Neuronal stem cell (in vitro differentiated cells): ENCODE data around the gene ARPP21.

Experiments
- DNase-seq: peaks from one replicate; pipeline ENCODE4 v3.0.0-alpha.2; 2013; ENCODE audit warnings: low spot score
- H2AFZ ChIP-seq: one replicate; pipeline ENCODE4 v1.6.1; 2013; ENCODE audit warnings: mild to moderate bottlenecking, low read length, inconsistent platforms
- H2AK5ac ChIP-seq: 2 replicates; pipeline ENCODE4 v1.6.1; 2013; ENCODE audit warnings: low read depth, mild to moderate bottlenecking, inconsistent platforms, low read length, moderate library complexity, mixed read lengths
- H2BK120ac ChIP-seq: 2 replicates; pipeline ENCODE4 v1.6.1; 2013; ENCODE audit warnings: low read depth, mild to moderate bottlenecking, inconsistent platforms, low read length, moderate library complexity, mixed read lengths
- H2BK12ac ChIP-seq: one replicate; pipeline ENCODE4 v1.6.1; 2013; ENCODE audit warnings: low read length, inconsistent platforms
- H2BK15ac ChIP-seq: 2 replicates; pipeline ENCODE4 v1.6.1; 2013; ENCODE audit warnings: mild to moderate bottlenecking, low read length, inconsistent platforms, mixed read lengths
- H2BK5ac ChIP-seq: one replicate; pipeline ENCODE4 v1.6.1; 2013; ENCODE audit warnings: inconsistent platforms, mild to moderate bottlenecking, low read length, moderate library complexity
- H3K14ac ChIP-seq: one replicate; pipeline ENCODE4 v1.6.1; 2013; ENCODE audit warnings: low read length, inconsistent platforms
- H3K18ac ChIP-seq: 2 replicates; pipeline ENCODE4 v1.6.1; 2013; ENCODE audit warnings: low read length, inconsistent platforms
- H3K23ac ChIP-seq: 2 replicates; pipeline ENCODE4 v1.6.1; 2013; ENCODE audit warnings: low read depth, mild to moderate bottlenecking, mixed read lengths, low read length, inconsistent platforms; ENCODE audit not compliant: poor library complexity
- H3K27ac ChIP-seq: replicated peaks from 3 replicates; pipeline ENCODE4 v1.5.1; 2013; ENCODE audit warnings: low read length, inconsistent platforms
- H3K27me3 ChIP-seq, 3 experiments: 2 replicates each; pipeline ENCODE4 v1.6.1; 2013; ENCODE audit warnings: low read length in 3 of 3, mild to moderate bottlenecking in 2 of 3, inconsistent platforms in 1 of 3, low read depth in 1 of 3, mixed read lengths in 1 of 3, moderate library complexity in 1 of 3; ENCODE audit not compliant: control insufficient read depth in 3 of 3, insufficient read depth in 3 of 3
- H3K36me3 ChIP-seq, 2 donors: replicated peaks in 1 of 2; 2 replicates each; pipeline ENCODE4 v1.6.1; 2013; ENCODE audit warnings: low read length in 2 of 2; ENCODE audit not compliant: control insufficient read depth in 2 of 2, insufficient read depth in 2 of 2
- H3K4ac ChIP-seq: 2 replicates; pipeline ENCODE4 v1.6.1; 2013; ENCODE audit warnings: inconsistent platforms, mild to moderate bottlenecking, low read length, moderate library complexity
- H3K4me1 ChIP-seq, 2 donors: 1 replicate in 1 of 2; 2 replicates in 1 of 2; pipeline ENCODE4 v1.6.1; 2013; ENCODE audit warnings: low read length in 2 of 2, low read depth in 1 of 2; ENCODE audit not compliant: control insufficient read depth in 2 of 2, insufficient read depth in 1 of 2
- H3K4me2 ChIP-seq: one replicate; pipeline ENCODE4 v1.6.1; 2013; ENCODE audit warnings: mild to moderate bottlenecking, low read length, inconsistent platforms; ENCODE audit not compliant: insufficient read depth, poor library complexity, severe bottlenecking
- H3K4me3 ChIP-seq, 2 donors: 2 replicates each; pipeline ENCODE4 v1.5.1; 2013; ENCODE audit warnings: low read length in 2 of 2, mild to moderate bottlenecking in 2 of 2, inconsistent platforms in 1 of 2, moderate library complexity in 1 of 2
- H3K79me1 ChIP-seq: one replicate; pipeline ENCODE4 v1.6.1; 2013; ENCODE audit warnings: low read depth, mild to moderate bottlenecking, inconsistent platforms, low read length, moderate library complexity
- H3K9ac ChIP-seq: one replicate; pipeline ENCODE4 v1.6.1; 2013; ENCODE audit warnings: mild to moderate bottlenecking, low read depth, low read length, inconsistent platforms; ENCODE audit not compliant: poor library complexity
- H3K9me3 ChIP-seq, 2 donors: replicated peaks in 1 of 2; 2 replicates each; pipeline versions ENCODE3 to v1.6.1; 2013; ENCODE audit warnings: low read length in 2 of 2, mild to moderate bottlenecking in 2 of 2, inconsistent platforms in 1 of 2, low read depth in 1 of 2, mixed read lengths in 1 of 2, moderate library complexity in 1 of 2; ENCODE audit not compliant: control insufficient read depth in 2 of 2, insufficient read depth in 1 of 2
- H4K8ac ChIP-seq: one replicate; pipeline ENCODE4 v1.6.1; 2013; ENCODE audit warnings: low read depth, mild to moderate bottlenecking, inconsistent platforms, low read length, moderate library complexity
- H4K91ac ChIP-seq: one replicate; pipeline ENCODE4 v1.6.1; 2013; ENCODE audit warnings: low read length, low read depth, mild to moderate bottlenecking, inconsistent platforms; ENCODE audit not compliant: poor library complexity
- WGBS, 2 donors: extraction: QIAGEN DNeasy Blood & Tissue Kit; methylation state at CpG; one replicate each; pipeline ENCODE4 v1.1.7; 2013; ENCODE audit warnings: missing lambda C conversion rate in 2 of 2, mixed read lengths in 1 of 2; ENCODE audit not compliant: insufficient read length in 2 of 2, insufficient replicate concordance in 1 of 2; ENCODE audit errors: extremely low coverage in 2 of 2; 5-methylcytosine and 5-hydroxymethylcytosine counted together

ARPP21 gene

GRCh38 chr3:35790764-35791163 is 151.4 kb downstream of the ARPP21 start:
- no peak overlapping the region for H2BK15ac ChIP-seq
- H2BK5ac ChIP-seq, result no peak overlapping the region
- WGBS, 2 donors, result no CpG with 5 or more reads among the region's 1 CpG
- no peak overlapping the region for H2AK5ac ChIP-seq
- no peak overlapping the region for H3K27ac ChIP-seq
- H3K4me1 ChIP-seq, result peaks cover 0 to 19% of the 10 kb centered on the region in 2 donors
- no peak overlapping the region for H3K4me3 ChIP-seq
- no peak overlapping the region for H2BK12ac ChIP-seq
- H3K4me2 ChIP-seq, result no peak overlapping the region
- H2BK120ac ChIP-seq, result no peak overlapping the region
- no peaks in the 10 kb centered on the region for H3K27me3 ChIP-seq
- H4K91ac ChIP-seq, result no peak overlapping the region
- H3K18ac ChIP-seq, result no peak overlapping the region
- no peak overlapping the region for H4K8ac ChIP-seq
- no peak for DNase-seq
- no peaks in the 10 kb centered on the region for H3K79me1 ChIP-seq
- no peak overlapping the region for H3K14ac ChIP-seq
- no peaks in the 10 kb centered on the region for H3K36me3 ChIP-seq
- no peak overlapping the region for H3K4ac ChIP-seq
- H3K9ac ChIP-seq, result no peak overlapping the region
- no peak overlapping the region for H3K23ac ChIP-seq
- peaks cover 0 to 2% of the 10 kb centered on the region in 2 donors for H3K9me3 ChIP-seq
- H2AFZ ChIP-seq, result no peak overlapping the region

- Histone ChIP-seq H3K9me3 (peaks cover 0 to 2% of the 10 kb centered on the region in 2 donors), H3K4ac (no peak overlapping the region), H4K8ac (no peak overlapping the region), H2BK12ac (no peak overlapping the region), H3K4me1 (peaks cover 0 to 17% of the 10 kb centered on the region in 2 donors), H3K27ac (no peak overlapping the region), H2AFZ (no peak overlapping the region), H3K4me2 (no peak overlapping the region), H3K9ac (no peak overlapping the region), H2BK5ac (no peak overlapping the region), H3K14ac (peak overlapping the region; percentile 63), H3K27me3 (no peaks in the 10 kb centered on the region), H4K91ac (no peak overlapping the region), H3K79me1 (no peaks in the 10 kb centered on the region), H3K23ac (no peak overlapping the region), H3K4me3 (no peak overlapping the region), H2BK15ac (no peak overlapping the region), H3K36me3 (no peaks in the 10 kb centered on the region), H2BK120ac (no peak overlapping the region), H2AK5ac (no peak overlapping the region), H3K18ac (no peak overlapping the region)
- WGBS, 2 donors, result no CpG with 5 or more reads among the region's 1 CpG
- DNase-seq, result no peak
Measured at GRCh38 chr3:35793667-35794066, 154.3 kb downstream of the ARPP21 start.

- peak overlapping the region; percentile 72 for H3K18ac ChIP-seq
- peak overlapping the region; percentile 38 for H3K4ac ChIP-seq
- no peak overlapping the region for H2BK15ac ChIP-seq
- H2AFZ ChIP-seq, result no peak overlapping the region
- peaks cover 0 to 1% of the 10 kb centered on the region in 2 donors for H3K4me1 ChIP-seq
- no peak overlapping the region for H3K4me2 ChIP-seq
- no peaks in the 10 kb centered on the region for H3K79me1 ChIP-seq
- no peak overlapping the region for H2AK5ac ChIP-seq
- peaks cover 0 to 2% (median 0%) of the 10 kb centered on the region in 3 experiments for H3K27me3 ChIP-seq
- H3K36me3 ChIP-seq, result no peaks in the 10 kb centered on the region
- no peak overlapping the region for H2BK120ac ChIP-seq
- WGBS, 2 donors, result no CpG with 5 or more reads among the region's 1 CpG
- H3K27ac ChIP-seq, result no peak overlapping the region
- no peak overlapping the region for H3K4me3 ChIP-seq
- no peak overlapping the region for H2BK5ac ChIP-seq
- H3K9ac ChIP-seq, result no peak overlapping the region
- H3K14ac ChIP-seq, result peak overlapping the region; percentile 59
- H3K9me3 ChIP-seq, result peaks cover 10% of the 10 kb centered on the region in 2 donors
- no peak overlapping the region for H4K91ac ChIP-seq
- H3K23ac ChIP-seq, result peak overlapping the region; percentile 44
- H4K8ac ChIP-seq, result no peak overlapping the region
- DNase-seq, result no peak
- peak overlapping the region; percentile 14 for H2BK12ac ChIP-seq
Measured at GRCh38 chr3:35800960-35801459, 161.7 kb downstream of the ARPP21 start.

GRCh38 chr3:35814531-35814930 is 175.2 kb downstream of the ARPP21 start:
- Histone ChIP-seq H2BK5ac (no peak overlapping the region), H2AK5ac (no peak overlapping the region), H3K4me3 (no peak overlapping the region), H3K14ac (no peak overlapping the region), H4K91ac (no peak overlapping the region), H3K4ac (no peak overlapping the region), H2AFZ (no peak overlapping the region), H3K9ac (no peak overlapping the region), H3K18ac (no peak overlapping the region), H2BK15ac (no peak overlapping the region), H3K27ac (no peak overlapping the region), H3K9me3 (no peaks in the 10 kb centered on the region), H3K4me2 (no peak overlapping the region), H3K27me3 (no peaks in the 10 kb centered on the region), H4K8ac (no peak overlapping the region), H2BK120ac (no peak overlapping the region), H3K23ac (no peak overlapping the region), H2BK12ac (no peak overlapping the region), H3K4me1 (no peaks in the 10 kb centered on the region), H3K36me3 (no peaks in the 10 kb centered on the region), H3K79me1 (no peaks in the 10 kb centered on the region)
- no peak for DNase-seq
- WGBS, 2 donors, result no CpG with 5 or more reads among the region's 4 CpGs
